Common myeloid progenitor, CD34-positive (primary cell): ENCODE results near the gene FAM149B1.

ENCODE experiments used
- CTCF ChIA-PET: fragments of 350-600 bp; sonication (Branson Sonifier 250); formaldehyde crosslinking; loops from one replicate; lab custom pipeline; 2021; ENCODE audit warnings: antibody characterized with exemption; lab: Charles Lee
- POLR2A ChIA-PET: fragments of 350-600 bp; sonication (Branson Sonifier 250); formaldehyde crosslinking; loops from one replicate; lab custom pipeline; 2021; ENCODE audit warnings: antibody characterized with exemption; lab: Charles Lee
- DNase-seq, 3 donors: peaks; one replicate each; pipeline versions ENCODE4 v3.0.0 to v3.0.0-alpha.2; 2013
- H3K27ac ChIP-seq, 2 experiments: 1 replicate in 1 of 2; 2 replicates in 1 of 2; pipeline ENCODE4 v1.7.0; 2013; ENCODE audit warnings: inconsistent platforms in 2 of 2, low read length in 2 of 2, mild to moderate bottlenecking in 2 of 2, low read depth in 1 of 2, moderate library complexity in 1 of 2; ENCODE audit not compliant: severe bottlenecking in 2 of 2, insufficient read depth in 1 of 2, poor library complexity in 1 of 2
- H3K27me3 ChIP-seq, 5 experiments: replicated peaks in 2 of 5; 1 replicate in 3 of 5; 2 replicates in 2 of 5; pipeline versions ENCODE4 v1.6.1 to v1.7.0; 2013; ENCODE audit warnings: low read length in 4 of 5, mild to moderate bottlenecking in 2 of 5, moderate library complexity in 2 of 5, inconsistent platforms in 1 of 5; ENCODE audit not compliant: insufficient read depth in 5 of 5, control insufficient read depth in 4 of 5
- H3K36me3 ChIP-seq, 4 experiments: 1 replicate in 2 of 4; 2 replicates in 2 of 4; pipeline versions ENCODE4 v1.6.1 to v1.7.0; 2013; ENCODE audit warnings: low read length in 3 of 4, control low read depth in 1 of 4, mild to moderate bottlenecking in 1 of 4; ENCODE audit not compliant: control insufficient read depth in 4 of 4, insufficient read depth in 4 of 4
- H3K4me1 ChIP-seq, 4 experiments: 1 replicate in 3 of 4; 2 replicates in 1 of 4; pipeline versions ENCODE4 v1.6.1 to v1.7.1; 2013; ENCODE audit warnings: low read length in 3 of 4, mild to moderate bottlenecking in 3 of 4, control low read depth in 1 of 4, inconsistent platforms in 1 of 4, moderate library complexity in 1 of 4; ENCODE audit not compliant: control insufficient read depth in 4 of 4, insufficient read depth in 4 of 4; ENCODE audit errors: control extremely low read depth in 1 of 4
- H3K4me3 ChIP-seq, 7 experiments: 1 replicate in 4 of 7; 2 replicates in 3 of 7; pipeline versions ENCODE4 v1.5.1 to v1.7.0; 2013; ENCODE audit warnings: mild to moderate bottlenecking in 7 of 7, low read length in 6 of 7, moderate library complexity in 6 of 7, inconsistent platforms in 2 of 7, low read depth in 2 of 7, control low read depth in 1 of 7; ENCODE audit not compliant: insufficient read depth in 4 of 7, control insufficient read depth in 1 of 7; ENCODE audit errors: extremely low read depth in 1 of 7
- H3K9me3 ChIP-seq, 5 experiments: 1 replicate in 4 of 5; 2 replicates in 1 of 5; pipeline versions ENCODE4 v1.6.1 to v1.7.1; 2013; ENCODE audit warnings: low read length in 4 of 5, mild to moderate bottlenecking in 2 of 5, inconsistent platforms in 1 of 5, low read depth in 1 of 5, moderate library complexity in 1 of 5; ENCODE audit not compliant: control insufficient read depth in 4 of 5, insufficient read depth in 2 of 5; ENCODE audit errors: control extremely low read depth in 1 of 5
- WGBS: methylation state at CpG from one replicate; pipeline ENCODE4 v1.1.5; 2013; ENCODE audit not compliant: insufficient coverage; 5-methylcytosine and 5-hydroxymethylcytosine counted together

The FAM149B1 gene

GRCh38 chr10:73261362-73261995 lies 93.6 kb downstream of the FAM149B1 start:
- H3K4me3 ChIP-seq = no peak overlapping the region
- whole genome bisulfite sequencing = 100% methylated on average over 8 of the region's 9 CpGs
- peaks cover 0 to 4% (median 0%) of the 10 kb centered on the region in 5 experiments for H3K9me3 ChIP-seq
- no peaks in the 10 kb centered on the region for H3K4me1 ChIP-seq
- no peak overlapping the region for H3K27ac ChIP-seq
- H3K36me3 ChIP-seq = no peaks in the 10 kb centered on the region
- ChIA-PET CTCF (interaction anchor here (0.9 to 1.3 kb wide), 2 partner anchors 10 to 151 kb away, joined by 3 read pairs; no protein-coding TSS in a partner anchor), POLR2A (no interaction called here)
- DNase-seq = no peak
- no peaks in the 10 kb centered on the region for H3K27me3 ChIP-seq

- Histone ChIP-seq H3K4me1 (no peaks in the 10 kb centered on the region), H3K9me3 (peaks cover 0 to 4% (median 0%) of the 10 kb centered on the region in 5 experiments), H3K36me3 (no peaks in the 10 kb centered on the region), H3K27ac (no peak overlapping the region), H3K4me3 (no peak overlapping the region), H3K27me3 (no peaks in the 10 kb centered on the region)
- peak in 1 of 3 donors; percentile 10 for DNase-seq
- ChIA-PET CTCF (interaction anchor here (0.9 to 1.3 kb wide), 2 partner anchors 10 to 150 kb away, joined by 3 read pairs; no protein-coding TSS in a partner anchor), POLR2A (no interaction called here)
- WGBS = 100% methylated on average over 2 of the region's 4 CpGs
Measured at GRCh38 chr10:73262105-73262730, 94.3 kb downstream of the FAM149B1 start.

GRCh38 chr10:73262880-73263555 lies 95.1 kb downstream of the FAM149B1 start:
- Histone ChIP-seq H3K27me3 (no peaks in the 10 kb centered on the region), H3K36me3 (no peaks in the 10 kb centered on the region), H3K27ac (no peak overlapping the region), H3K4me1 (no peaks in the 10 kb centered on the region), H3K9me3 (peaks cover 0 to 4% (median 0%) of the 10 kb centered on the region in 5 experiments), H3K4me3 (no peak overlapping the region)
- no peak for DNase-seq
- CTCF ChIA-PET = interaction anchor here (0.9 to 2.2 kb wide), 6 partner anchors 9 to 116 kb away, joined by 3 to 15 read pairs (median 4); partner anchors contain the start of gene MRPS16
- POLR2A ChIA-PET = no interaction called here
- no CpG with 5 or more reads among the region's 5 CpGs for WGBS

GRCh38 chr10:73263693-73264347 lies 95.9 kb downstream of the FAM149B1 start:
- H3K36me3 ChIP-seq = no peaks in the 10 kb centered on the region
- H3K4me3 ChIP-seq = no peak overlapping the region
- no peaks in the 10 kb centered on the region for H3K4me1 ChIP-seq
- POLR2A ChIA-PET = no interaction called here
- WGBS = no CpG with 5 or more reads among the region's 1 CpG
- H3K27ac ChIP-seq = no peak overlapping the region
- DNase-seq = peak in 2 of 3 donors; percentile 42 to 49
- no peaks in the 10 kb centered on the region for H3K27me3 ChIP-seq
- CTCF ChIA-PET = interaction anchor here (0.9 to 2.2 kb wide), 10 partner anchors 10 to 123 kb away, joined by 3 to 15 read pairs (median 4); partner anchors contain the start of gene MRPS16
- peaks cover 0 to 4% (median 0%) of the 10 kb centered on the region in 5 experiments for H3K9me3 ChIP-seq

- peaks cover 0 to 3% (median 0%) of the 10 kb centered on the region in 5 experiments for H3K9me3 ChIP-seq
- H3K27me3 ChIP-seq = no peaks in the 10 kb centered on the region
- DNase-seq = no peak
- H3K4me3 ChIP-seq = no peak overlapping the region
- no peak overlapping the region for H3K27ac ChIP-seq
- H3K4me1 ChIP-seq = no peaks in the 10 kb centered on the region
- ChIA-PET POLR2A (no interaction called here), CTCF (interaction anchor here (1.1 to 2.2 kb wide), 9 partner anchors 10 to 122 kb away, joined by 3 to 15 read pairs (median 4); partner anchors contain the start of gene MRPS16)
- WGBS = no CpG with 5 or more reads among the region's 2 CpGs
- H3K36me3 ChIP-seq = no peaks in the 10 kb centered on the region
Measured at GRCh38 chr10:73264423-73264822, 96.5 kb downstream of the FAM149B1 start.

GRCh38 chr10:73281097-73281496 lies 113.2 kb downstream of the FAM149B1 start:
- POLR2A ChIA-PET = no interaction called here
- Histone ChIP-seq H3K4me1 (no peaks in the 10 kb centered on the region), H3K27ac (no peak overlapping the region), H3K9me3 (peaks cover 0 to 3% (median 0%) of the 10 kb centered on the region in 5 experiments), H3K36me3 (no peaks in the 10 kb centered on the region), H3K4me3 (no peak overlapping the region), H3K27me3 (no peaks in the 10 kb centered on the region)
- DNase-seq = no peak
- CTCF ChIA-PET = no interaction called here
- 93% methylated on average over 2 of the region's 3 CpGs for WGBS
